IMR-90 (cell line): ENCODE data around the gene RAB20. TPM values are rescaled to one million over a fixed set of nuclear protein-coding genes. Genes with fewer than 3 reads are reported as not detected.

ENCODE experiments used
- ATAC-seq: fragments of 200-7000 bp; cut with Tn5 transposase; 2 replicates; pipeline ENCODE4 v1.9.1; 2020; ENCODE audit warnings: low read depth, mild to moderate bottlenecking, moderate library complexity
- BruUV-seq: library from RNA; stranded (reverse); fragments of 400-500 nt; replicated peaks from 2 replicates; lab custom pipeline; 2021; lab: Mats Ljungman, UMichigan
- CTCF ChIA-PET: fragments of 300-600 bp; formaldehyde crosslinking; extraction: SDS; loops from one replicate; lab custom pipeline; 2021; ENCODE audit warnings: antibody characterized with exemption; lab: Yijun Ruan, JAX
- POLR2A ChIA-PET: fragments of 300-600 bp; sonication (Branson Sonifier 250); formaldehyde crosslinking; loops from one replicate; lab custom pipeline; 2022; ENCODE audit warnings: antibody characterized with exemption; ENCODE audit not compliant: unreplicated experiment; lab: Charles Lee
- DNase-seq: peaks from one replicate; pipeline ENCODE4 v3.0.0; 2013
- H2AFZ ChIP-seq: replicated peaks from 2 replicates; pipeline ENCODE3; 2013; ENCODE audit warnings: low read length, mild to moderate bottlenecking; ENCODE audit not compliant: poor library complexity
- H2AK5ac ChIP-seq: 2 replicates; pipeline ENCODE4 v1.6.1; 2013; ENCODE audit warnings: low read depth, low read length, inconsistent platforms
- H2AK9ac ChIP-seq: replicated peaks from 2 replicates; pipeline ENCODE3; 2013; ENCODE audit warnings: mild to moderate bottlenecking, low read depth, low read length, moderate library complexity; ENCODE audit not compliant: poor library complexity
- H2BK120ac ChIP-seq: 2 replicates; pipeline ENCODE4 v1.6.1; 2013; ENCODE audit warnings: low read depth, low read length, inconsistent platforms
- H2BK15ac ChIP-seq: 3 replicates; pipeline ENCODE4 v1.6.1; 2013; ENCODE audit warnings: low read depth, low read length, inconsistent platforms
- H2BK20ac ChIP-seq: 2 replicates; pipeline ENCODE4 v1.6.1; 2013; ENCODE audit warnings: low read depth, mild to moderate bottlenecking, inconsistent platforms, low read length, moderate library complexity
- H2BK5ac ChIP-seq: 2 replicates; pipeline ENCODE4 v1.6.1; 2013; ENCODE audit warnings: mild to moderate bottlenecking, low read depth, low read length, inconsistent platforms; ENCODE audit not compliant: poor library complexity, severe bottlenecking
- H3K14ac ChIP-seq: replicated peaks from 2 replicates; pipeline ENCODE4 v1.6.1; 2013; ENCODE audit warnings: low read depth, low read length, inconsistent platforms
- H3K18ac ChIP-seq: 2 replicates; pipeline ENCODE4 v1.6.1; 2013; ENCODE audit warnings: low read depth, low read length, control low read depth
- H3K23ac ChIP-seq: 2 replicates; pipeline ENCODE4 v1.6.1; 2013; ENCODE audit warnings: low read depth, low read length, inconsistent platforms
- H3K27ac ChIP-seq: 2 replicates; pipeline ENCODE4 v1.5.1; 2013; ENCODE audit warnings: mild to moderate bottlenecking, control low read depth, low read length; ENCODE audit not compliant: insufficient read depth
- H3K27me3 ChIP-seq: 2 replicates; pipeline ENCODE4 v1.6.1; 2013; ENCODE audit warnings: low read length; ENCODE audit not compliant: control insufficient read depth, insufficient read depth
- H3K36me3 ChIP-seq: 2 replicates; pipeline ENCODE4 v1.6.1; 2013; ENCODE audit warnings: low read length, mixed read lengths; ENCODE audit not compliant: control insufficient read depth, insufficient read depth
- H3K4ac ChIP-seq: 2 replicates; pipeline ENCODE4 v1.6.1; 2013; ENCODE audit warnings: low read depth, low read length, inconsistent platforms
- H3K4me1 ChIP-seq: 2 replicates; pipeline ENCODE4 v1.6.1; 2013; ENCODE audit warnings: low read length, mixed read lengths; ENCODE audit not compliant: control insufficient read depth, insufficient read depth
- H3K4me2 ChIP-seq: 2 replicates; pipeline ENCODE4 v1.6.1; 2013; ENCODE audit warnings: low read depth, mild to moderate bottlenecking, control low read depth, low read length, moderate library complexity
- H3K4me3 ChIP-seq: 2 replicates; pipeline ENCODE4 v1.5.1; 2013; ENCODE audit warnings: low read depth, mild to moderate bottlenecking, control low read depth, low read length, moderate library complexity; ENCODE audit not compliant: insufficient read depth
- H3K56ac ChIP-seq: 2 replicates; pipeline ENCODE4 v1.6.1; 2013; ENCODE audit warnings: low read length, inconsistent platforms; ENCODE audit not compliant: insufficient read depth; ENCODE audit errors: extremely low read depth
- H3K79me1 ChIP-seq, 2 experiments: 2 replicates each; pipeline ENCODE4 v1.6.1; 2013; ENCODE audit warnings: low read length in 2 of 2, inconsistent platforms in 1 of 2, low read depth in 1 of 2
- H3K9ac ChIP-seq: 2 replicates; pipeline ENCODE4 v1.6.1; 2013; ENCODE audit warnings: low read depth, low read length, control low read depth
- H3K9me1 ChIP-seq: 2 replicates; pipeline ENCODE4 v1.6.1; 2013; ENCODE audit warnings: low read length, inconsistent platforms; ENCODE audit not compliant: insufficient read depth
- H3K9me3 ChIP-seq: 2 replicates; pipeline ENCODE4 v1.6.1; 2013; ENCODE audit warnings: low read length; ENCODE audit not compliant: control insufficient read depth, insufficient read depth
- H4K20me1 ChIP-seq: 2 replicates; pipeline ENCODE4 v1.6.1; 2013; ENCODE audit warnings: low read length, inconsistent platforms; ENCODE audit not compliant: insufficient read depth
- H4K5ac ChIP-seq: 2 replicates; pipeline ENCODE4 v1.6.1; 2013; ENCODE audit warnings: mild to moderate bottlenecking, low read depth, low read length, control low read depth
- H4K8ac ChIP-seq, 2 experiments: 2 replicates each; pipeline ENCODE4 v1.6.1; 2013; ENCODE audit warnings: low read depth in 2 of 2, low read length in 2 of 2, control low read depth in 1 of 2, inconsistent platforms in 1 of 2
- H4K91ac ChIP-seq: 2 replicates; pipeline ENCODE4 v1.6.1; 2013; ENCODE audit warnings: low read depth, low read length, inconsistent platforms; ENCODE audit not compliant: insufficient read depth
- BHLHE40 ChIP-seq: fragments of 150-350 bp; IDR thresholded peaks from 2 replicates; pipeline ENCODE4 v1.6.1; 2016; ENCODE audit warnings: mild to moderate bottlenecking, low read depth, low read length
- CHD1 ChIP-seq: IDR thresholded peaks from 2 replicates; pipeline ENCODE4 v1.6.1; 2012; ENCODE audit warnings: low read depth, low read length, improper control_type of control experiment
- CTCF ChIP-seq: conservative IDR thresholded peaks from 2 replicates; pipeline ENCODE4 v1.5.1; 2012; ENCODE audit warnings: mild to moderate bottlenecking, low read depth, low read length, improper control_type of control experiment
- MXI1 ChIP-seq: IDR thresholded peaks from 2 replicates; pipeline ENCODE4 v1.6.1; 2012; ENCODE audit warnings: low read depth, mild to moderate bottlenecking, low read length, moderate library complexity, borderline replicate concordance
- SMC3 ChIP-seq: fragments of 150-350 bp; IDR thresholded peaks from 2 replicates; pipeline ENCODE4 v1.6.1; 2016; ENCODE audit warnings: low read depth, mild to moderate bottlenecking, antibody characterized with exemption, low read length, moderate library complexity
- WGBS, 2 experiments: methylation state at CpG; one replicate each; pipeline versions ENCODE4 v1.1.5 to v1.1.7; 2013; ENCODE audit warnings: missing lambda C conversion rate in 2 of 2; ENCODE audit not compliant: insufficient read length in 1 of 2; ENCODE audit errors: extremely low coverage in 2 of 2; 5-methylcytosine and 5-hydroxymethylcytosine counted together
- dilution Hi-C: fragments of 300-500 bp; cut with HindIII; formaldehyde crosslinking; loops from one replicate; pipeline ENCODE4 v1.14.3; 2018; ENCODE audit warnings: low sequenced_read_pairs; ENCODE audit not compliant: unreplicated experiment
- in situ Hi-C: fragments of 300-500 bp; cut with MboI; formaldehyde crosslinking; loops from 3 replicates; pipeline ENCODE4 v1.14.3; 2019; ENCODE audit warnings: low sequenced_read_pairs, inconsistent platforms, mixed read lengths
- intact Hi-C: fragments of 100-400 bp; cut with micrococcal nuclease; formaldehyde crosslinking; loops from 2 replicates; pipeline ENCODE4 v1.10.0; 2022
- polyA plus RNA-seq, 3 experiments: library from polyadenylated mRNA; depleted of rRNA; stranded (reverse); fragments of >200 nt; gene quantifications; 2 replicates each; pipeline ENCODE4 v1.2.3, GENCODE V29; 2012; ENCODE audit warnings: low replicate concordance in 1 of 3
- total RNA-seq: library from RNA; depleted of rRNA; stranded (reverse); fragments of >200 nt; gene quantifications from 2 replicates; pipeline ENCODE4 v1.2.3, GENCODE V29; 2012

Gene RAB20
- total and polyA plus RNA-seq, 2 of the 4 experiments (the other 2 are of a cell fraction) = 3.8 to 5.1 TPM

GRCh38 chr13:110491869-110492678, 69.4 kb downstream of the RAB20 start:
- Histone ChIP-seq H2AK5ac (no peak overlapping the region), H4K91ac (no peak overlapping the region), H2BK5ac (no peak overlapping the region), H3K4me3 (no peak overlapping the region), H3K27ac (no peak overlapping the region), H3K9ac (no peak overlapping the region), H4K8ac (no peak overlapping the region), H3K4me1 (no peaks in the 10 kb centered on the region), H3K14ac (no peak overlapping the region), H2BK120ac (no peak overlapping the region), H2BK15ac (no peak overlapping the region), H3K18ac (no peak overlapping the region), H3K9me3 (no peaks in the 10 kb centered on the region), H3K36me3 (peaks cover 86% of the 10 kb centered on the region), H4K20me1 (peaks cover 10% of the 10 kb centered on the region), H3K56ac (no peak overlapping the region), H3K9me1 (peaks cover 16% of the 10 kb centered on the region), H3K27me3 (no peaks in the 10 kb centered on the region), H4K5ac (no peak overlapping the region), H3K4ac (no peak overlapping the region), H2AK9ac (no peak overlapping the region), H2BK20ac (no peak overlapping the region), H3K79me1 (peaks cover 17 to 42% of the 10 kb centered on the region in 2 experiments), H3K23ac (no peak overlapping the region), H2AFZ (no peak overlapping the region), H3K4me2 (no peak overlapping the region)
- ChIA-PET POLR2A (no interaction called here), CTCF (no interaction called here)
- intact Hi-C loops = no loop called here
- DNase-seq = no peak
- in situ Hi-C loops = no loop called here
- 96% methylated on average over 19 of the region's 24 CpGs; no CpG with 5 or more reads in 1 of the 2 experiments for WGBS, 2 experiments
- no peak for TF ChIP-seq MXI1
- TF ChIP-seq CTCF = no peak
- TF ChIP-seq CHD1 = no peak
- no peak for TF ChIP-seq SMC3
- TF ChIP-seq BHLHE40 = no peak
- dilution Hi-C loops = no loop called here
- BruUV-seq = no TSS peak
- no peak for ATAC-seq
